ENCODE results near the gene ELAC2. TPM values are rescaled to one million over a fixed set of nuclear protein-coding genes. Genes with fewer than 3 reads are reported as not detected.
"Not testable (repeated sequence)": the region's sequence is repeated elsewhere in the genome, so short reads cannot be mapped to it uniquely, and the experiment has no call there.

ELAC2 gene
- total RNA-seq, 1 donor from 2014 or later, result 91.2 TPM

GRCh38 chr17:12979246-12979645 is 38.6 kb downstream of the ELAC2 start:
- Mint-ChIP-seq H3K4me3 (ENCODE audit: low read depth) (no peak overlapping the region), H3K27ac (no peak overlapping the region), H3K36me3 (ENCODE audit: low read depth) (no peaks in the 10 kb centered on the region), H3K27me3 (ENCODE audit: low read depth) (peaks cover 3% of the 10 kb centered on the region), H3K9me3 (no peaks in the 10 kb centered on the region), H3K4me1 (ENCODE audit: low read depth) (peaks cover 4% of the 10 kb centered on the region)
- no peak for DNase-seq (ENCODE audit: low spot score)
- intact Hi-C loops (cut with micrococcal nuclease), result no loop called here

GRCh38 chr17:12978787-12979186 is 39.0 kb downstream of the ELAC2 start:
- H3K4me3 Mint-ChIP-seq (ENCODE audit: low read depth); H3K27me3 Mint-ChIP-seq (ENCODE audit: low read depth); H3K36me3 Mint-ChIP-seq (ENCODE audit: low read depth); DNase-seq (ENCODE audit: low spot score); H3K4me1 Mint-ChIP-seq (ENCODE audit: low read depth); H3K9me3 Mint-ChIP-seq; H3K27ac Mint-ChIP-seq; intact Hi-C loops (cut with micrococcal nuclease): not testable (repeated sequence)

GRCh38 chr17:12977008-12977751 is 40.6 kb downstream of the ELAC2 start:
- H3K27ac Mint-ChIP-seq, result no peak overlapping the region
- no peaks in the 10 kb centered on the region for H3K36me3 Mint-ChIP-seq (ENCODE audit: low read depth)
- no peak for DNase-seq (ENCODE audit: low spot score)
- H3K4me1 Mint-ChIP-seq (ENCODE audit: low read depth), result peaks cover under 1% of the 10 kb centered on the region
- no peaks in the 10 kb centered on the region for H3K9me3 Mint-ChIP-seq
- H3K4me3 Mint-ChIP-seq (ENCODE audit: low read depth), result no peak overlapping the region
- intact Hi-C loops (cut with micrococcal nuclease), result no loop called here
- H3K27me3 Mint-ChIP-seq (ENCODE audit: low read depth), result peaks cover 12% of the 10 kb centered on the region

- no peak overlapping the region for H3K4me3 Mint-ChIP-seq (ENCODE audit: low read depth)
- H3K4me1 Mint-ChIP-seq (ENCODE audit: low read depth), result no peaks in the 10 kb centered on the region
- H3K36me3 Mint-ChIP-seq (ENCODE audit: low read depth), result no peaks in the 10 kb centered on the region
- H3K27ac Mint-ChIP-seq, result no peak overlapping the region
- no peaks in the 10 kb centered on the region for H3K9me3 Mint-ChIP-seq
- peaks cover 17% of the 10 kb centered on the region for H3K27me3 Mint-ChIP-seq (ENCODE audit: low read depth)
- no peak for DNase-seq (ENCODE audit: low spot score)
- intact Hi-C loops (cut with micrococcal nuclease), result no loop called here
Measured at GRCh38 chr17:12974005-12974531, 43.8 kb downstream of the ELAC2 start.

- H3K36me3 Mint-ChIP-seq (ENCODE audit: low read depth), result no peaks in the 10 kb centered on the region
- DNase-seq (ENCODE audit: low spot score), result no peak
- H3K4me1 Mint-ChIP-seq (ENCODE audit: low read depth), result no peaks in the 10 kb centered on the region
- peaks cover 17% of the 10 kb centered on the region for H3K27me3 Mint-ChIP-seq (ENCODE audit: low read depth)
- intact Hi-C loops (cut with micrococcal nuclease), result no loop called here
- no peak overlapping the region for H3K4me3 Mint-ChIP-seq (ENCODE audit: low read depth)
- no peaks in the 10 kb centered on the region for H3K9me3 Mint-ChIP-seq
- H3K27ac Mint-ChIP-seq, result no peak overlapping the region
Measured at GRCh38 chr17:12973496-12974004, 44.3 kb downstream of the ELAC2 start.

GRCh38 chr17:12967962-12968361 is 49.9 kb downstream of the ELAC2 start:
- DNase-seq (ENCODE audit: low spot score), result no peak
- Mint-ChIP-seq H3K27ac (no peak overlapping the region), H3K9me3 (no peaks in the 10 kb centered on the region), H3K36me3 (ENCODE audit: low read depth) (no peaks in the 10 kb centered on the region), H3K4me1 (ENCODE audit: low read depth) (no peaks in the 10 kb centered on the region), H3K4me3 (ENCODE audit: low read depth) (no peak overlapping the region), H3K27me3 (ENCODE audit: low read depth) (peaks cover 7% of the 10 kb centered on the region)
- intact Hi-C loops (cut with micrococcal nuclease), result no loop called here

- H3K36me3 Mint-ChIP-seq (ENCODE audit: low read depth), result no peaks in the 10 kb centered on the region
- H3K4me1 Mint-ChIP-seq (ENCODE audit: low read depth), result no peaks in the 10 kb centered on the region
- H3K27ac Mint-ChIP-seq, result no peak overlapping the region
- H3K4me3 Mint-ChIP-seq (ENCODE audit: low read depth), result no peak overlapping the region
- no peaks in the 10 kb centered on the region for H3K9me3 Mint-ChIP-seq
- DNase-seq (ENCODE audit: low spot score), result no peak
- H3K27me3 Mint-ChIP-seq (ENCODE audit: low read depth), result no peaks in the 10 kb centered on the region
- intact Hi-C loops (cut with micrococcal nuclease), result no loop called here
Measured at GRCh38 chr17:12966413-12966812, 51.4 kb downstream of the ELAC2 start.

- no peak overlapping the region for H3K27ac Mint-ChIP-seq
- no peaks in the 10 kb centered on the region for H3K9me3 Mint-ChIP-seq
- H3K27me3 Mint-ChIP-seq (ENCODE audit: low read depth), result no peaks in the 10 kb centered on the region
- H3K36me3 Mint-ChIP-seq (ENCODE audit: low read depth), result no peaks in the 10 kb centered on the region
- DNase-seq (ENCODE audit: low spot score), result no peak
- H3K4me3 Mint-ChIP-seq (ENCODE audit: low read depth), result no peak overlapping the region
- intact Hi-C loops (cut with micrococcal nuclease), result no loop called here
- H3K4me1 Mint-ChIP-seq (ENCODE audit: low read depth), result no peaks in the 10 kb centered on the region
Measured at GRCh38 chr17:12965988-12966387, 51.8 kb downstream of the ELAC2 start.

GRCh38 chr17:12964840-12965239 is 53.0 kb downstream of the ELAC2 start:
- Mint-ChIP-seq H3K9me3 (no peaks in the 10 kb centered on the region), H3K27ac (no peak overlapping the region), H3K4me1 (ENCODE audit: low read depth) (no peaks in the 10 kb centered on the region), H3K4me3 (ENCODE audit: low read depth) (no peak overlapping the region), H3K36me3 (ENCODE audit: low read depth) (no peaks in the 10 kb centered on the region), H3K27me3 (ENCODE audit: low read depth) (no peaks in the 10 kb centered on the region)
- intact Hi-C loops (cut with micrococcal nuclease), result no loop called here
- no peak for DNase-seq (ENCODE audit: low spot score)

- intact Hi-C loops (cut with micrococcal nuclease), result no loop called here
- Mint-ChIP-seq H3K9me3 (no peaks in the 10 kb centered on the region), H3K4me1 (ENCODE audit: low read depth) (no peaks in the 10 kb centered on the region), H3K27me3 (ENCODE audit: low read depth) (no peaks in the 10 kb centered on the region), H3K27ac (no peak overlapping the region), H3K36me3 (ENCODE audit: low read depth) (no peaks in the 10 kb centered on the region), H3K4me3 (ENCODE audit: low read depth) (no peak overlapping the region)
- DNase-seq (ENCODE audit: low spot score), result no peak
Measured at GRCh38 chr17:12964162-12964561, 53.7 kb downstream of the ELAC2 start.

- H3K9me3 Mint-ChIP-seq, result no peaks in the 10 kb centered on the region
- H3K36me3 Mint-ChIP-seq (ENCODE audit: low read depth), result no peaks in the 10 kb centered on the region
- H3K4me3 Mint-ChIP-seq (ENCODE audit: low read depth), result no peak overlapping the region
- DNase-seq (ENCODE audit: low spot score), result no peak
- no peaks in the 10 kb centered on the region for H3K4me1 Mint-ChIP-seq (ENCODE audit: low read depth)
- intact Hi-C loops (cut with micrococcal nuclease), result no loop called here
- no peaks in the 10 kb centered on the region for H3K27me3 Mint-ChIP-seq (ENCODE audit: low read depth)
- no peak overlapping the region for H3K27ac Mint-ChIP-seq
Measured at GRCh38 chr17:12963505-12963904, 54.3 kb downstream of the ELAC2 start.

GRCh38 chr17:12961655-12962054 is 56.2 kb downstream of the ELAC2 start:
- no peak for DNase-seq (ENCODE audit: low spot score)
- H3K27me3 Mint-ChIP-seq (ENCODE audit: low read depth), result no peaks in the 10 kb centered on the region
- H3K9me3 Mint-ChIP-seq, result no peaks in the 10 kb centered on the region
- H3K36me3 Mint-ChIP-seq (ENCODE audit: low read depth), result no peaks in the 10 kb centered on the region
- H3K27ac Mint-ChIP-seq, result no peak overlapping the region
- no peaks in the 10 kb centered on the region for H3K4me1 Mint-ChIP-seq (ENCODE audit: low read depth)
- intact Hi-C loops (cut with micrococcal nuclease), result no loop called here
- no peak overlapping the region for H3K4me3 Mint-ChIP-seq (ENCODE audit: low read depth)

- H3K27ac Mint-ChIP-seq, result no peak overlapping the region
- intact Hi-C loops (cut with micrococcal nuclease), result no loop called here
- no peaks in the 10 kb centered on the region for H3K27me3 Mint-ChIP-seq (ENCODE audit: low read depth)
- H3K4me1 Mint-ChIP-seq (ENCODE audit: low read depth), result no peaks in the 10 kb centered on the region
- no peak for DNase-seq (ENCODE audit: low spot score)
- no peaks in the 10 kb centered on the region for H3K36me3 Mint-ChIP-seq (ENCODE audit: low read depth)
- no peak overlapping the region for H3K4me3 Mint-ChIP-seq (ENCODE audit: low read depth)
- no peaks in the 10 kb centered on the region for H3K9me3 Mint-ChIP-seq
Measured at GRCh38 chr17:12959441-12959840, 58.4 kb downstream of the ELAC2 start.
